G401.6 (cell line): ENCODE measurements around the gene WARS2.

ENCODE experiments used
- FAIRE-seq: peaks from 2 replicates; lab custom pipeline; 2012; peaks lifted over from hg19 to GRCh38; lab: Jason Lieb, UNC

WARS2 gene

DNA sequence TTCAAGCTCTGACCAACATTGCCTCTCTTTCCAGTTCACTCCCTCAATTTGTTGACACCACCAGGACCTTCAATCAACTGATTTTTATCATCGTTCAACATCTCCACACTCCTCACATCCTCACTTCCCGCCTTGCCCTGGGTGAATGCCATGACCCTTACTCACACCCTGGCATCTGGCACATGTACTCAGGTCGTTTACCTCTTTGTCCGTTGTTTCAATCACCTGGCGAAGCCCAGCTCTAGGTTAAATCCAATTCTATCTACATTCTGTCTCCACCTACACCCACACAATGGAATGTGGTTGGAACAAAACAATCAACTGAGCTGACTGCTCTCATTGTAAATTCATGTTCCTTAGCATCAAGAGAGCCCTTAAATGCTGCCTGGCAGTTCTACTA, 128.1 kb downstream of the WARS2 start:
- no peak for FAIRE-seq

DNA sequence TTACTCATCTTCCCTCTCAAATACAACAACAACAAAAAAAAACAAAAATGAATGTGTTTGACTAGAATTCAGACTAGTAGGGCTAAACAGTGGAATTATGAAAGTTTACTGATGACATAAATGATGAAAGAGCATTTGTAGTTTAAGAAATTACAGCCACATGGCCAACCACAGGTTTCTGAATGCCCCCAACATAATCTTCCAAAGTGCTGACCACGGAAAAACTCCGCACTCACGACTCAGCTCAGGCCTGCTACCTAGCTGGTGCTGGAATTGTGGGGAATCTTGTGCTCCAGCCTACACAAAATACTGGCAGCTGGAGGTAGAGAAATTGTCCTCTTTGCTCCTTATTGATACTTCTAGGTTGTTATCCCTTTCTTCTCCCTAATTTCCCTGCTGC, 128.7 kb downstream of the WARS2 start:
- no peak for FAIRE-seq

DNA sequence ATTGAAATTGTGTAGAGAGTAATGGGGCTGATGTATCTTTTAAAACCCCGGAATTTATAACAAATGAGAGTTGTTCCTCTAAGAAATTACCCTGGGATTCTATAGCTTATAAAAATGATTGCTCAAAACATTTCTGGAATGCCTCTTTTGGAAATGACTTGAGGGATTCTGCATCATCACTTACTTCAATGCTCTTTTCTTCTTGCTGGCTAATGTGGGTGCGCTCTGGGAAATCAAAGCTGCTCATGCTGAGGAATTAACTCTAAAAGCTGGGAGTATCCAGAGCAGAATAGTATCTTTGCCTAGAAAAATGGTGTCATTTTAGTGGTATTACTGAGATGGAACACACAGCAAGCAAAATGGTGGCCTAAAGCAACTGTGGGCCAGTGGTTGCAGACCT, 129.3 kb downstream of the WARS2 start:
- FAIRE-seq = no peak

DNA sequence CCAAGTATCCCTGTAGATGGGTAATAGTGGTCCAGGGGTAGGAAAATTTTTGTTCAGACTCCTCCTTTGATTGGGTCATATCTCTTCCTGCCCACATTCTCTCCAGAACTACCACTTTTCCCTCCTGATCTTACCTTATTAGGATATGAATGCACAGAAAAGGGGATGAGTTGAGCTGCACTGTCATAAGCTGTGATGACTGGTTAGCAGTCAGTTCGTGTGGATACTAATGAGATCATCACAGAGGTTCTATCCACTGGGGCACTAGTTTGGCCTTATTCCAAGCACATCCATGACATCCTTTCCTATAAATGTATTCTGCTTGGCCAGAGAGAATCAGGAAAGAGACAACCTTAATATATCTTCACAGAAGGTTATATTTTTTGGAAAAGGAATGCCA, 130.3 kb downstream of the WARS2 start:
- FAIRE-seq = no peak

DNA sequence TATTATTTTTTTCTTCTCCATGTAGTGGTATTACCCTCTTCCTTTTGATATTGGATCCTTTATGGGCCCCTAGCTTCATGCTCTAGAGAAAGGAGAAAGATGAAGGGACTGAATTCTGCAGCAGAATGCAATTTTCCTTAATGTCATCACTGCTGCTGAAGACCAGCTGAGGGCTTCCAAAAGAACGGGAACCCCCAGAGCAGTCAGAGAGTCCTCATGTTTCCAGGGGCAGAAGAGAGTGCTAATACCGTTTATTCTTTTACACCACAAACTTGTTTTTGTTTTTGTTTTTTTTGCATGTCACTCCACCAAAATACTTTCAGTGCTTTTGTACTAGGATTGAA, 131.2 kb downstream of the WARS2 start:
- no peak for FAIRE-seq

DNA sequence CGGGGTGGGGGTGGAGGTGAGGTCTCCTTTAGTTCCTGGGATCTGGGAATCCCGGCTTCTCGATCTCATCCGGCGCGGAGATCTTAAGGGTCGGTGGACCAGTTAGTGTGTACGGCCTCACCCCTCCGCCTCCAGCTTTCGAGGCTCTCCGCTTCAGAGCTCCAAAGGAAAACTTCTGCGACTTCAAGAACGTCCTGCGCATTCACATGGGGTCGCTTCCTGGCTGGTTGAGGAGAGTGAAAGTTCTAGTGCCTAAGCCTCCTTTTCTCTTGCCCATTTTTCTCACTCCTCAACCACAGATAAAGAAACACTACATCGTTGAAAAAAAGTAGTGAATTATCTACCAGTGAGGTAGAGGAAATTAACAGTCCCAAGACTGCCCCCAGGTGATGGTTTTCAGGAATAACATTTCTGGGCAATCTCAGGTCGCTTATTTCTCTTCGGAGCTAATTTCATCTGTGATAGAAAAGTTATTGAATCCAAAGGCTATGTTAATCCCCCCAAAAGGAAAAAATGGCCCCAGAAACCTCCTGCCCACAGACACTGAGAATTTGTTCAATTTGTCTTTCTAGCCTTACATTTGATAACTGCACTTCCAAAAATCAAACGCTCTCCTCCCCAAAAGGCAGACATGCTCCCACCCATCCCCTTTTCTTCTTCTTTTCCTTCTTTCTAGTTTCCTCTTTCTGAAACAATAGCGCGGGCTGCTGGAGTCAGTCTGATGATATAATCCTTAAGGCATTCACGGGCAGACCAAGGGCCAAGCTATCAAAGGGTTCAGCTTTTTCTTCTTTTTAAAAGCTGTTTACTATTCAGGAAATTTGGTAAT, 131.8 kb downstream of the WARS2 start:
- FAIRE-seq = peak; percentile 76

DNA sequence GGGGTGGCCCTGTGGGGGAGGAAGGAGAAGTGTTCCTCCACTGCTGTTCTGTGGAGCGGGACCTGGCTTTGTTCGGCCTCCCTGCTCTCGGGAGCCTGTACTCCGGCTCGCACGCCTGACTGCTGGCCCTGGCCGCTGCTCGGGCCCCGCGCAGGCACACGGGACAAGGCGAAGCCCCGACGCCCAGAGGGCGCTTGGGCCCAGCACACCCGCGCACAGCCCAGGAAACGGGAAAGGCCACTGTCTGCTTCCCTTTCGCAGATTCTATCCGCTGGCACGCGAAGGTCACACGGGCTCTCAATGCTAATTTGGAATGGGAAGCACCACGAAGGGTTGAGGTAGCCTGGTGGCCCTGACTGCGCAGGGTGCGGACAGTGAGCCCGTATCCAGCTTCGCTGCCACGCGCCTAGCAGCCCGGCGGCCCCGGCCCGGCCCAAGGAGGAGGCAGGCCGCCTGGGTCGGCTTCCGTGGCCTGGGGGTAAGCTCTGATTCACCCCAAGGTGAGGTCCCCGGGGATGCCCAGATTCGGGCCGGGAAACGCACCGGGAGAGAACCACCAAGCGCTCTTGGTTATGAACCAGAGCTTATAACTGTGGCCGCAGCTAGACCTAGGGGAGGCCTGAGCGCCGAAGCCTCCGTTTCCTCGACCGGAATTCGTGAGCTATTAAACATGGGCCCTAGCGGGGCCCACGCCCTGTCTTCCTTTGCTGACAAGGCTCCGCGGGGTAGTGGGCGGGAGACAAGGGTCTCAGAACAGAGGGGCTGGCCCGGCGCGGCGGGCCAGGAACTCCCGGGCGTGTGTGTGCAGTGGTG, 132.6 kb downstream of the WARS2 start:
- FAIRE-seq = no peak

DNA sequence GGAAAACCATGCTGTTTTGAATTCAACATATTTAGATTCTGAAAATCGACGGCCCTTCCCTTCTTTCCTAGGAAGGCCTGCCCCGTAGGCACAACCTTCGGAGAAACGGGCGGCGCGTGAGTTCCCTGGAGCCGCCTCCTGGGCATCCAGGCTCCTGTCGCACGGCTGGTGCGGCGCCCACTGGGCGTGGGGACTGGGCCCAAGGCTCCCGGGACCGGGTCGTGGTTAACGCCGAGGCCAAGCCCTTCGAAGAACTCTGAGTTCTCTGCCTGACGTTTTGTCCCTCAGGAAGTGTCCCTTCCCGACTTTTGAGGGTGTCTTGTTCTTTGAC, 133.1 kb downstream of the WARS2 start:
- FAIRE-seq = no peak

DNA sequence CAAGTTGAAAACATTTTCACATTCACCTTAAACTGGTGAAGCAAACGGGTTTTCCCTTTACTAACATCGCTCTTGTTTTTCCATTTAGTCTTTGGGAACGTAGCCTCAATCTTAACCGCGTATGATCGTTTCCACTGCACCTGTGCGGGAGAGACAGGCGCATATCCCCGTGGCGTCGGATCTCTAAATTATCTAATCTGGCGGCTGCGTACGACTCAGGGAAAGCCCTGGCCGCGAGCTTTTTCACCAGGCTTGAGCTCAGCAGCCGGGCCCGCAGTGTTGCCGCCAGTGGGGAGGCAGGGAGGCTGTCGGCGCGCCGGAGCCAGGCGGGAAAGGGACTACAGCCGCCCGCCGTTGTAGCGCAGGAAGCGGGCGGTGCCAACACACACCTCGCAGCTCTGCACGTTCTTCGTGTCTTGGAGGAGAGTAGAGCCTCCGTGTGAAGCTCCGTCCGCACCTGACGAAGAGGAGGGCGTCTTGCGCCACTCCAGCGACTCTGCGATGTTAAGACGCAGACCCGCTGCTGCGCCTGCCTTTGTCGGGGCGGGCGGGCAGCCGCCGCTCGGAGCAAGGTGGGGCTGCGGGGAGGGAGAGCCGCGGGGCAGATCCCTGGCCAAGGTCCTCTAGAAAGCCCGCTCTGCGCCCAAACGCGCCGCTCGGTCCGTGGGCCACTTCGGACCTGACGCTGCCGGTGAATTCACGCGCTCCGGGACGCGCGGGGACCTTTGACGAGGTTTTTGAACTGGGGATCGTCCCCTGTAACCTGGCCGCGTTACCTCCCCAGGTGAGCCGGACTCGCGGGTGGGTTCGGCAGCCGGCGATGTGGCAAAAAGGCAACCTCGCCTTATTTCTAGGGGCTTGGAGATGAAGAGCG, 133.8 kb downstream of the WARS2 start:
- no peak for FAIRE-seq

DNA sequence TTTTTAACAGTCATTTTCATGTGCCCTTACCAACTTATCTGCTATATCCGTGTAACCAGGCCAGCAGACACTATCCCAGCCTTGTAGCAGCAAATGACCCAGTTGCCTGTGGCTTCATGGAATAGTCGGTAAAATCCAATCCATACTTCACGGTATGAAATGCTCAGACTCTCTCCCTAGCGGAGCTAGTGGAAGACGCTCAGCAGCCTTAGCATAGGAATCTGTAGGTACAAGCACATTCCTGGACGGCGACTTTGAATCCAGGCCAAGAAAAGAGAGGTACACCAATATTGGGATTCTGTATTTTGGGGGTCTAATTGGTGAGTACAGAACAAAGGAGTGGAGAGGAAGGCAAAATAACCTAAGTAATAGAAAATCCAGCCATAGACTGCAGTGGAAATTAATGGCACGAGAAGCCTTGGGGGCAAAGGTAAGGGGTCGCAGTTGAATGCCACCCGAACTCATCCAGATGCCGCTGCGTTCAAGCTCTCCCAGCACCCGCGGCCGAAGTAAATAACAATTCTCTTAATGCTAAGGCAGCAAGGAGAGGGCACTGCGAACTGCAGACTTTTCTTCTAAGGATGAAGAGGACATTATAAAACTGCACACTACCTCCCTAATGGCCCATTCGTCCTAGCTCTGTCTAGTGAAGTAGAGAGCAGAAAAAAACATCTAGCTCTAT, 134.6 kb downstream of the WARS2 start:
- FAIRE-seq = no peak

DNA sequence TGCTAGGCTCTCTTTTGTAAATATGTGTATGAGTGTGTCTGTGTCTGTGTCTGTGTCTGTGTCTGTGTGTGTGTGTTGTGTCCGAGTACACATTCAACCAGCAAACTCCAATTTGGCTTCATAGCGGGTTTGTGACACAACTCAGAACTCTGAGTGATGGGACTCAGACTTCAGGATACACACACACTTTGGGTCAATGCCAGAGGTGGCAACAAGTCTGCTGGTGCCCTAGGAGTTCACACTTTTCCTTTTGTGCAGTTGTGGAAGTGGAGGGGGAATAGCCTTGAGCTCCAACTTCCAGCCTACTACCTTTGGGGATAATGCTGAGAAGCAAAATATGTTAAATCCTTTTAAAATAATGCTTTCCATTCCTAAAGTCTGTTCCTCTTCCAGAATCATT, 135.7 kb downstream of the WARS2 start:
- no peak for FAIRE-seq

DNA sequence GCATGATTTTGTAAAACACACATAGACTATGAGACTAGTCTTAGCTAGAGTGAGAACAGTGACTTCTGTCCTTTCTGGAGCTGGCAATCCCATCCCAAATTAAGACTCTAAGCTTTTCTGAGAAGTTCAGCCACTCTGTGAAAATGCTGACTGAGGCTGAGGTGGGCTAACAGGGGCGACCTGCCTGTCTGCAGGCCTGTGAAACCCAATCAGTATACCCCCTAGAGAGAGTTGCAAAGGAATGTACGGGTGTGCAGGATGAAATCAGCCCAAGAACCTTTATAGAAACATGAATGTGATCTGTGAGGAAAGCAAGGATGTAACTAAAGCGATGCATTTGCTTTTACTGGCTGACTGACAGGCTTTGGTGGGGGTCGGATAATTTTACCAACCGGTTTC, 136.3 kb downstream of the WARS2 start:
- FAIRE-seq = no peak

DNA sequence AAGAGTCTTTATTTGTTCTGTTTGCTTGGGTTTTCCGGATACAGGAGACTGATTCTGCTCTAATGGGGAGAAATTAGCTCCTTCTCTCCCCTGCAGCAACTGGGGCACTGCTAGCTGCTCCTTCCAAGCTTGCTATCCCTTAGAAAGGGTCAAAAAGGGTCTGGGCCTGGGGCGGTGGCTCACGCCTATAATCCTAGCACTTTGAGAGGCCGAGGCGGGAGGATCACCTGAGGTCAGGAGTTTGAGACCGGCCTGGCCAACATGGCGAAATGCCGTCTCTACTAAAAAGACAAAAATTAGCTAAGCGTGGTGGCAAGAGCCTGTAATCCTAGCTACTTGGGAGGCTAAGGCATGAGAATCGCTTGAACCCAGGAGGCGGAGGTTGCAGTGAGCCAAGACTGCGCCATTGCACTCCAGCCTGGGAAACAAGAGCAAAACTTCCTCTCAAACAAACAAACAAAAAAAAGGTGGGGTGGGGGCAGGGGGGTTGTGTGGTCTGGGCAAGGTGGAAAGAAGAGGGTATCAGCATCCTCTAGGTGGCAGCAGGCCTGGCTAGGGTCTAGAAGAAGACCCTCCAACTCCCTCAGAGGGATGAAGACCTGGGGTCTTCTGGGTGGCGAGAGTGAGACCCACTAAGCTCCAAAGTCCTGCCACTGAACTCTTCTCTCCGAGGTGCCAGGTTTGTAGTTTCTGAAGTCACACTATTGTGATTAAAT, 136.9 kb downstream of the WARS2 start:
- FAIRE-seq = no peak

DNA sequence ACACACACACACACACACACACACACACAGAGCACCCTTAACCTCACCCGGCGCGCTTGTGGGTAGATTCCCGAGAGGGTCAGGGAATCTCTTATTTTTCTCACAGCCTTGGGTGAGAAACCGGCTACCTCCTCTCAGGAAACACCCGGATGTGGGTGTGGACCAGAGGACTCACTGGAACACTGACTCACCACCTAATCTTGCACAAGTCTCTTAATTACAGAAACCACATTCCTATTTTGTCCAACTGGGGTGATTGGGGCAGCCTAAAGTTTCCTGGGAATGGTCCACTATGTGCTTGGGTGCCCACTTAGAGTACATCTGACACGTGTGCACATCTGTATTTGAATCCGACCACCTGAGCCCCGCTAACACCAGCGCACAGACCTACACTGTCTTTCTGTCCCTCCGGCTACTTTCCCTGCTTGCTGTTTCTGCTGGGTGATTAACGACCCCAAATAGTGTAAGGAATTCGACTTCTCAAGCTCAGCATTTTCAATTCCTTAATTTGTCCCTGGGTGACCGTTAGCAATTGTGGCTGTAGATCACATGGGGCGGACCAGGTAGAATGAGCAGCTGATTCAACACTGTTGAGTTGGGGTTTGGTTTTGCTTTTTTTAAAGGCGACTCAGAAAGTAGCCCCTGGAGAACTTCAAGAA, 138.3 kb downstream of the WARS2 start:
- no peak for FAIRE-seq

DNA sequence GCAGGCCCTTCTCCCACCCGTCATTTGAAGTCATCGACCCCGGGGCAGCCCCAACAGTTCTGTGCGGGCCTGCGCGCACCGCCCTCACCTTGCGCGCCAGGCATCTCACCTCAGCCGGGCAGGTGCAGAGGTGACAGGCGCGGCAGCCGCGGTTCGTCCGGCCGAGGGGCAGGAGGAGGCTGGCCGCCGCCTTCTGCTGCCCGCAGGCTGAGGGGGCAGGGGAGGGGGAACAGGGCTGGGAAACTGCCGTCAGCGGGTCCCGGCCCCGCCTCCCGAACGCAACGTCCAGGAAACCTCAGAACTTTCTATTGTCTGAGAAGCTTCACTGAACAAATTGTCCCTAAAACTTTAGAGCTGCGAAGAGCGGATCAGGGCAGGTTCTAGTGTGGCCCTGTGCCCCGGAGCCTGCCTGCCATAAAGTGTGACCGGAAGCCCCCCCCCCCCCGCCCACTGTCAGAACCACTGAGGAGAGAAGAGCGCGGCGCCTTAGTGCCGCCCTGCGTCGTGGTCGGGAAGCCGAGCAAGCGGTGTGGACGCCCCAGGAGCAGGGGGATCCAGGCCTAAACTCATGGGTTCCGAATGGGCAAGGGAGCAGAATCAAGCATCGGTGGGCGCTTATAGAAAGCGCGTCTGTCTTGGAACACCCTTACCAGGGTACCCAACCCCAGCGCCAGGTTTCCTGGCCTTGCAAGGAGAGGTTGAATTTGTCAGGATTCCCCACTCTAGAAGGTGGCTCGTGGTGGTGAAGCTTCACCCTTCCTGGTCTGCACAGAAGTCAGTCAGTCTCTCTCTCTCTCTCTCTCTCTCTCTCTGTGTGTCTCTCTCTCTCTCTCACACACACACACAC, 139.0 kb downstream of the WARS2 start:
- FAIRE-seq = no peak

DNA sequence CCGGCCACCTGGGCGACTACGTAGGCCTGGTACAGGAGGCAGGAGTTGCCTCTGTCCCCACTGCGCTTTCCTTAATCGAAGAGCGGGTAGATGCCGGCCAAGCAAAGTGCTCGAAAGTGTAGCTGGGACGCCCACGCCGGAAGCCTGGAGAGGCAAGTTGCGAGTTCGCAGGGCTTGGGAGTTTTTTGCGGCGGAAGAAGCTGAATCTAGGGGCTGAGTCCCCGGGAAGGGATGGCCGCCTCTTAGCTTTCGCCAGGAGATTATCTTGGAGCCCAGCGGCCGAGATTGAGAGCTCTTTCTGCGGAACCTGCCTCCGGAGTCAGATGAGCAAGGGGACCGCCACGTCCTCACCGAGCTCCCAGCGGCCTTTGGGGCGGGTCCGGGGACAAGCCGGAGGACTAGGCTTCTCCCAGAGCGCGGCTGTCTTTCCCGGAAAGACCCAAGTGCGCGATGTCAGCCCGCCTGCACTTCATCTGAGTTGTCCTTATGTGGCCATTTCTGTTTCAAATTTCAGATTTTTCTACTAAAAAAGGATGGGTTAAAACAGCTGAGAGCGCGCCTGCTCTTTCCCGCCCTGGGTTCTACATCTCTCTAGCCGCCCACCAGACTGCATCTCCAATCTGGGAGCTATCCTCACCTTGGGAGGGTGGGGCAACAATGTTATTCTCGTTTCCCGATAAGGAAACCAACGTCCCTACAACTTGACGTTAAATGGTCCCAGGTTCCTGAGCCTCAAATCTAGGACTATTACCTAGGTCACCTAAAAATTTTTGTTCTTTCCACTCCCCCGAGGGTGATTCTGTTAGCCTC, 139.9 kb downstream of the WARS2 start:
- no peak for FAIRE-seq

DNA sequence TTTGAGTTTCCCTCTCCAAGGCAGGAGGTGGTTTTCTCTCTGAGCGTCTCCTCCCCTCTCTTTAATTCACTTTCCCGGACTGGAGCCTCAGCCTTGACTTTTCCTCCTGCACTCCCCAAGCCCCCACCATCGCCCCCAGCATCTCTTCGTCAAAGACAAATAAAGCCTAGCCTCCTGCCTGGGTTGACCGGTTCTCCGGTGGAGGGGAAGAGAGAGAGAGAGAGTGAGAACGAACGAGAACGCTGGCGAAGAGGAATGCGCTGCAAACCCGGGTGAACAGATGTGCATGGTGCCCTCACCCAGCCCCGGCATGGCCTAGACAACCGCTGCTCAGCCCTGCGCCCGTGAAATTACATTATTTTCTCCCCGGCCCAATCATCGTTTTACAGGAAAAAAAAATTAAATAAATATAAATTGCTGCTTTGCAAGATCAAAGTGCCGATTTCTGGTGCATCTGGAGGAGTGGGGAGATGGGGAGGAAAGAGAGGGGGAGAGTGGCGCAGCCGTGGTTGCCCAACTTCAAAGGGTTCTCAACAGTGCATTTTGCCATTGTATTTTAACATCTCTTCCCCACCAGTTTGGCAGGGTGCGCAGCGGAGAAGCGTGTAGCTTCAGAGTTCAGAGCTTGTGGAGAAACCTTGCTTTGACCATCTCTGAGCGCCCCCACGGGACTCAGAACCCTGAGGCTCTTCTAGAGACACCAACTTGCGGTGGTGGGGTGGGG, 140.9 kb downstream of the WARS2 start:
- no peak for FAIRE-seq

DNA sequence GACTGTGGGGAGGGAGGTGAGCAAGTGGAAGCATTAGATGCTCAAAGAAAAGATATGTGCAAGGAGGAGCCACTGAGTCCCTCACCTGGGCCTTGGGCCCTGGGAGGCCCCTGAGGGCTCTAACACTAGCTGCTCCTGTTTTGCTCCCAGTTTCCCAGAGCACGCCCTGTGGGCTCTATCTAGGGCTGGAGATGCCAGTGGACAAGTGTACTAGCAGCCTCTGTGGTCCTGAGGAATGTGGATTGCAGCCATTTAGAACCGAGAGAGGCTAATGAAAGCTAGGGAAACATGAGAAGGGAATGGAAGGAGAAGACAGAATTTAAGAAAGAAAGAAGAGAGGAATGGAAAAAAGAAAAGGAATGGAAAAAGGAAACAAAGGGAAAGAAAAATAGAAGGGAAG, 142.3 kb downstream of the WARS2 start:
- FAIRE-seq = no peak

DNA sequence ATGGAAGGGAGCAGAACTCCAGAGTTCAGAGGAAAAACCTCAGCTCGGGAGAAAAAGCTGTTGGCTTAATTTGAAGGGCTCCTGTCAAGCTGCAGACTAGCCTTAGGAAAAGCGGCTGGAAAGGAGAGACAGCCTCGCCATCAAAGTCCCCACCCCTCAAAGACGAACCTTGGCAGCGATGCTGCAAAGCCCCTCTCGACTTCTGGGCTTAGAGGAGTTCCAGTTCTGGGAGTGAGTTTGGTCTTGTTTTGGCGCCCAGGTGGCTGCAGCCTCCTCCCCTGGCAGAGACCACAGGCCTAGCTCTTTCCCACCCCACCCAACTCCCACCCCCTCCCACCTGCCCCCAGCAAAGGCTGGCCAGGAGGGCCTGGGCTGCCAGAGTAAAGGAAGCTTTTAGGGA, 143.2 kb downstream of the WARS2 start:
- no peak for FAIRE-seq
